ENCODE results near the gene FGFR1OP2.

Gene FGFR1OP2

GRCh38 chr12:27005495-27005894 lies 67.2 kb downstream of the FGFR1OP2 start:
- DNase-seq, result no peak

GRCh38 chr12:27006797-27007467 lies 68.7 kb downstream of the FGFR1OP2 start:
- no peak for DNase-seq

GRCh38 chr12:27008081-27008480 lies 69.8 kb downstream of the FGFR1OP2 start:
- no peak for DNase-seq

GRCh38 chr12:27009881-27010301 lies 71.6 kb downstream of the FGFR1OP2 start:
- peak; percentile 51 to 65 for DNase-seq

- DNase-seq, result no peak
Measured at GRCh38 chr12:27012239-27012981, 74.1 kb downstream of the FGFR1OP2 start.

GRCh38 chr12:27012982-27013255 lies 74.6 kb downstream of the FGFR1OP2 start:
- no peak for DNase-seq

- DNase-seq, result peak; percentile 45
Measured at GRCh38 chr12:27013611-27014084, 75.4 kb downstream of the FGFR1OP2 start.

GRCh38 chr12:27014085-27014858 lies 76.0 kb downstream of the FGFR1OP2 start, which contains the start of gene TM7SF3:
TSS of gene TM7SF3 (minus strand) at chr12:27014384. CDS start at chr12:27014168, 216 bp downstream.
- peak; percentile 95 to 97 for DNase-seq

- peak; percentile 55 to 62 for DNase-seq
Measured at GRCh38 chr12:27014859-27015729, 76.8 kb downstream of the FGFR1OP2 start.

- DNase-seq, result peak; percentile 87 to 91
Measured at GRCh38 chr12:27015730-27016076, 77.4 kb downstream of the FGFR1OP2 start.
